Measurements from ENCODE around the gene RAPGEF1. TPM values are rescaled to one million over a fixed set of nuclear protein-coding genes. Genes with fewer than 3 reads are reported as not detected.

The RAPGEF1 gene
- total and polyA plus RNA-seq, 9 of the 15 experiments (the other 6 are each of a cell fraction or from before 2014, with no cell fraction given), result 0.06 to 44.1 (median 19.9) TPM

GRCh38 chr9:131762356-131762932, 22.6 kb upstream of the RAPGEF1 start (continued):
- TF ChIP-seq, protein P1, sequence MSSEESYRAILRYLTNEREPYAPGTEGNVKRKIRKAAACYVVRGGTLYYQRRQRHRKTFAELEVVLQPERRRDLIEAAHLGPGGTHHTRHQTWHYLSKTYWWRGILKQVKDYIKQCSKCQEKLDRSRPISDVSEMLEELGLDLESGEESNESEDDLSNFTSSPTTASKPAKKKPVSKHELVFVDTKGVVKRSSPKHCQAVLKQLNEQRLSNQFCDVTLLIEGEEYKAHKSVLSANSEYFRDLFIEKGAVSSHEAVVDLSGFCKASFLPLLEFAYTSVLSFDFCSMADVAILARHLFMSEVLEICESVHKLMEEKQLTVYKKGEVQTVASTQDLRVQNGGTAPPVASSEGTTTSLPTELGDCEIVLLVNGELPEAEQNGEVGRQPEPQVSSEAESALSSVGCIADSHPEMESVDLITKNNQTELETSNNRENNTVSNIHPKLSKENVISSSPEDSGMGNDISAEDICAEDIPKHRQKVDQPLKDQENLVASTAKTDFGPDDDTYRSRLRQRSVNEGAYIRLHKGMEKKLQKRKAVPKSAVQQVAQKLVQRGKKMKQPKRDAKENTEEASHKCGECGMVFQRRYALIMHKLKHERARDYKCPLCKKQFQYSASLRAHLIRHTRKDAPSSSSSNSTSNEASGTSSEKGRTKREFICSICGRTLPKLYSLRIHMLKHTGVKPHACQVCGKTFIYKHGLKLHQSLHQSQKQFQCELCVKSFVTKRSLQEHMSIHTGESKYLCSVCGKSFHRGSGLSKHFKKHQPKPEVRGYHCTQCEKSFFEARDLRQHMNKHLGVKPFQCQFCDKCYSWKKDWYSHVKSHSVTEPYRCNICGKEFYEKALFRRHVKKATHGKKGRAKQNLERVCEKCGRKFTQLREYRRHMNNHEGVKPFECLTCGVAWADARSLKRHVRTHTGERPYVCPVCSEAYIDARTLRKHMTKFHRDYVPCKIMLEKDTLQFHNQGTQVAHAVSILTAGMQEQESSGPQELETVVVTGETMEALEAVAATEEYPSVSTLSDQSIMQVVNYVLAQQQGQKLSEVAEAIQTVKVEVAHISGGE (CRISPR knock-in tag; IDR thresholded peaks at IDR 0.05), result no peak
- TF ChIP-seq ARID2 (IDR thresholded peaks at IDR 0.05) (peak; percentile 41; the same call in 1 of the 2 replicates), SIN3B (IDR thresholded peaks at IDR 0.05; ENCODE audit: low read depth) (no peak), ZNF696 (CRISPR knock-in tag; conservative IDR thresholded peaks at IDR 0.05) (no peak), ILK (tag; IDR thresholded peaks at IDR 0.05; ENCODE audit: borderline replicate concordance, low read depth) (no peak), ZNF124 (CRISPR knock-in tag; IDR thresholded peaks at IDR 0.05) (no peak), ZNF511 (CRISPR knock-in tag; IDR thresholded peaks at IDR 0.05) (0 out of 2 replicates have a peak, but pooled peaks have one; percentile 19), EHMT2 (IDR thresholded peaks at IDR 0.05) (no peak), SNIP1 (IDR thresholded peaks at IDR 0.05; ENCODE audit: low read depth) (no peak), MAX (CRISPR knock-in tag; IDR thresholded peaks at IDR 0.05) (peak; percentile 34; the same call in 1 of the 2 replicates), NEUROD1 (IDR thresholded peaks at IDR 0.05; ENCODE audit: borderline replicate concordance, low read depth, low read length, partially characterized antibody) (no peak), NR1H2 (CRISPR knock-in tag; IDR thresholded peaks at IDR 0.05) (no peak), DMBX1 (CRISPR knock-in tag; IDR thresholded peaks at IDR 0.05; ENCODE audit: borderline replicate concordance) (no peak), DEAF1 (CRISPR knock-in tag; IDR thresholded peaks at IDR 0.05) (peak; percentile 77), L3MBTL2 (IDR thresholded peaks at IDR 0.05) (no peak), NCOA6 (IDR thresholded peaks at IDR 0.05) (no peak)
- TF ChIP-seq, protein P2, sequence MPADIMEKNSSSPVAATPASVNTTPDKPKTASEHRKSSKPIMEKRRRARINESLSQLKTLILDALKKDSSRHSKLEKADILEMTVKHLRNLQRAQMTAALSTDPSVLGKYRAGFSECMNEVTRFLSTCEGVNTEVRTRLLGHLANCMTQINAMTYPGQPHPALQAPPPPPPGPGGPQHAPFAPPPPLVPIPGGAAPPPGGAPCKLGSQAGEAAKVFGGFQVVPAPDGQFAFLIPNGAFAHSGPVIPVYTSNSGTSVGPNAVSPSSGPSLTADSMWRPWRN (IDR thresholded peaks at IDR 0.05; ENCODE audit: low read depth), result no peak
- TF ChIP-seq, protein P3, sequence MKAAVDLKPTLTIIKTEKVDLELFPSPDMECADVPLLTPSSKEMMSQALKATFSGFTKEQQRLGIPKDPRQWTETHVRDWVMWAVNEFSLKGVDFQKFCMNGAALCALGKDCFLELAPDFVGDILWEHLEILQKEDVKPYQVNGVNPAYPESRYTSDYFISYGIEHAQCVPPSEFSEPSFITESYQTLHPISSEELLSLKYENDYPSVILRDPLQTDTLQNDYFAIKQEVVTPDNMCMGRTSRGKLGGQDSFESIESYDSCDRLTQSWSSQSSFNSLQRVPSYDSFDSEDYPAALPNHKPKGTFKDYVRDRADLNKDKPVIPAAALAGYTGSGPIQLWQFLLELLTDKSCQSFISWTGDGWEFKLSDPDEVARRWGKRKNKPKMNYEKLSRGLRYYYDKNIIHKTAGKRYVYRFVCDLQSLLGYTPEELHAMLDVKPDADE (conservative IDR thresholded peaks at IDR 0.05; ENCODE audit: control insufficient read depth, low read depth, low read length), result no peak
